Esophagus squamous epithelium (tissue), 4 donors: ENCODE results near the gene DYNLT4.

Experiments used
- POLR2A ChIP-seq, 4 donors: fragments of 450-650 bp; IDR thresholded peaks; one replicate each; pipeline ENCODE4 v1.6.1; 2017; ENCODE audit warnings: antibody characterized with exemption in 4 of 4, mild to moderate bottlenecking in 4 of 4, moderate library complexity in 3 of 4
- TF ChIP-seq, protein P1 (sequence below), 6 experiments: fragments of 450-650 bp in 4 of 6; fragments of 200-600 bp in 2 of 6; sonication (generic) in 2 of 6; IDR thresholded peaks; one replicate each; pipeline ENCODE4 v1.5.1; 2016 to 2019; ENCODE audit warnings: antibody characterized with exemption in 6 of 6, mild to moderate bottlenecking in 4 of 6, moderate library complexity in 4 of 6

DNA sequence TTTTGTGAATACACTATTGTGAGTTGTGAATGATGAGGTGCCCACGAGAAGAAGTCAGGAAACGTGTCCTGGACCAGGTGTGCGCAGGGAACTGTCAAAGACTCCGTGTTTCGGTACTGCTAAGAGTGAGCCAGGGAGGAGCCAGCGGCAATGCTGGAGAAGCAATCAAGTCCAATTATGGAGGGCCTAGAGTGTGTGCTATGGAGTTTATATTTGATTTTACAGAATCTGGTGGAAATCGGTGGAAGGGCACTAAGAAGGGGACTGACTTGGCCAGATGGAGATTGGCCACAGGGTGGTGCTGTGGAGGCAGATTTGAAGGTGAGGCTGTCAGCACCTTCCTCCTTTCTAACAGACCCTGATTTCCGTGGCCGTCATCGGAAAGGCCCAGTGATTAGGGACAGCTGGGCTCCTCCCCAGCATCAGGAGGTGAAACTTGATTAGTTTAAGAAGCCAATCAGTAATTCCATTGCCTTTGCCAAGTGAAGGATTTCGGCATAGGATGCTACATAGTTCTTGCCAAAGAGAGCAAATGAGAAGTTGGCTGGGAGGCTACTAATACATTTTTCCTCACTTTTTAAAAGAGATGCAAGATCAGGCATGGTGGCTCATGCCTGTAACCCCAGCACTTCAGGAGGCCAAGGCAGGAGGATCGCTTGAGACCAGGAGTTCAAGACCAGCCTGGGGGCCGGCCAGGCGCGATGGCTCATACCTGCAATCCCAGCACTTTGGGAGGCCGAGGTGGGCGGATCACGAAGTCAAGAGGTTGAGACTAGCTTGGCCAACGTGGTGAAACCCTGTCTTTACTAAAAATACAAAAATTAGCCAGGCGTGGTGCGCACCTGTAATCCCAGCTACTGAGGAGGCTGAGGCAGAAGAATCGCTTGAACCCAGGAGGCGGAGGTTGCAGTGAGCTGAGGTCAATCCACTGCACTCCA is 28.9 kb upstream of the DYNLT4 start:
- TF ChIP-seq, protein P1, sequence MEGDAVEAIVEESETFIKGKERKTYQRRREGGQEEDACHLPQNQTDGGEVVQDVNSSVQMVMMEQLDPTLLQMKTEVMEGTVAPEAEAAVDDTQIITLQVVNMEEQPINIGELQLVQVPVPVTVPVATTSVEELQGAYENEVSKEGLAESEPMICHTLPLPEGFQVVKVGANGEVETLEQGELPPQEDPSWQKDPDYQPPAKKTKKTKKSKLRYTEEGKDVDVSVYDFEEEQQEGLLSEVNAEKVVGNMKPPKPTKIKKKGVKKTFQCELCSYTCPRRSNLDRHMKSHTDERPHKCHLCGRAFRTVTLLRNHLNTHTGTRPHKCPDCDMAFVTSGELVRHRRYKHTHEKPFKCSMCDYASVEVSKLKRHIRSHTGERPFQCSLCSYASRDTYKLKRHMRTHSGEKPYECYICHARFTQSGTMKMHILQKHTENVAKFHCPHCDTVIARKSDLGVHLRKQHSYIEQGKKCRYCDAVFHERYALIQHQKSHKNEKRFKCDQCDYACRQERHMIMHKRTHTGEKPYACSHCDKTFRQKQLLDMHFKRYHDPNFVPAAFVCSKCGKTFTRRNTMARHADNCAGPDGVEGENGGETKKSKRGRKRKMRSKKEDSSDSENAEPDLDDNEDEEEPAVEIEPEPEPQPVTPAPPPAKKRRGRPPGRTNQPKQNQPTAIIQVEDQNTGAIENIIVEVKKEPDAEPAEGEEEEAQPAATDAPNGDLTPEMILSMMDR (IDR thresholded peaks at IDR 0.05): peak; percentile 62 to 87 (median 76)
- TF ChIP-seq POLR2A (IDR thresholded peaks at IDR 0.05): no peak
